HEK293 (cell line): ENCODE measurements around the gene ZNF318.

ENCODE experiments used
- BCL11A ChIP-seq: fragments of 450-650 bp; formaldehyde crosslinking; IDR thresholded peaks from 2 replicates; pipeline ENCODE4 v1.5.1; 2016; ENCODE audit warnings: low read depth, missing biosample characterization, missing genetic modification characterization
- CTCF ChIP-seq: fragments of 450-650 bp; formaldehyde crosslinking; IDR thresholded peaks from 2 replicates; pipeline ENCODE4 v1.5.1; 2016; ENCODE audit warnings: missing biosample characterization, missing genetic modification characterization
- KLF1 ChIP-seq: fragments of 450-650 bp; formaldehyde crosslinking; IDR thresholded peaks from 2 replicates; pipeline ENCODE4 v1.5.1; 2016; ENCODE audit warnings: missing biosample characterization, missing genetic modification characterization
- KLF9 ChIP-seq: fragments of 450-650 bp; formaldehyde crosslinking; IDR thresholded peaks from 2 replicates; pipeline ENCODE4 v1.5.1; 2016; ENCODE audit warnings: missing biosample characterization, missing genetic modification characterization, low read depth
- OSR2 ChIP-seq: fragments of 450-650 bp; formaldehyde crosslinking; IDR thresholded peaks from 2 replicates; pipeline ENCODE4 v1.5.1; 2016; ENCODE audit warnings: missing biosample characterization, missing genetic modification characterization
- ZNF112 ChIP-seq: fragments of 450-650 bp; formaldehyde crosslinking; IDR thresholded peaks from 2 replicates; pipeline ENCODE4 v1.5.0; 2017; ENCODE audit warnings: missing biosample characterization, missing genetic modification characterization
- ZNF18 ChIP-seq: fragments of 450-650 bp; formaldehyde crosslinking; IDR thresholded peaks from 2 replicates; pipeline ENCODE4 v1.5.1; 2016; ENCODE audit warnings: missing biosample characterization, missing genetic modification characterization
- ZNF24 ChIP-seq: fragments of 450-650 bp; formaldehyde crosslinking; IDR thresholded peaks from 2 replicates; pipeline ENCODE4 v1.5.1; 2016; ENCODE audit warnings: missing biosample characterization, missing genetic modification characterization
- ZNF48 ChIP-seq: fragments of 450-650 bp; formaldehyde crosslinking; IDR thresholded peaks from 2 replicates; pipeline ENCODE4 v1.5.1; 2016; ENCODE audit warnings: missing biosample characterization, missing genetic modification characterization
- ZNF639 ChIP-seq: fragments of 450-650 bp; formaldehyde crosslinking; IDR thresholded peaks from 2 replicates; pipeline ENCODE4 v1.5.1; 2016; ENCODE audit warnings: missing biosample characterization, missing genetic modification characterization
- ZNF768 ChIP-seq: fragments of 450-650 bp; formaldehyde crosslinking; IDR thresholded peaks from 2 replicates; pipeline ENCODE4 v1.5.1; 2018; ENCODE audit warnings: missing biosample characterization, mild to moderate bottlenecking, missing genetic modification characterization
- ZSCAN18 ChIP-seq: fragments of 450-650 bp; formaldehyde crosslinking; IDR thresholded peaks from 2 replicates; pipeline ENCODE4 v1.5.1; 2016; ENCODE audit warnings: missing biosample characterization, missing genetic modification characterization

- no peak for TF ChIP-seq ZNF24 (tag by site-specific recombination)
- no peak for TF ChIP-seq ZNF112 (tag by site-specific recombination)
- TF ChIP-seq KLF9 (tag by site-specific recombination), result no peak
- no peak for TF ChIP-seq ZNF48 (tag by site-specific recombination)
- TF ChIP-seq CTCF (tag by site-specific recombination), result no peak
- no peak for TF ChIP-seq OSR2 (tag by site-specific recombination)
- TF ChIP-seq BCL11A (tag by site-specific recombination), result no peak
- TF ChIP-seq ZNF768 (tag by site-specific recombination), result no peak
- no peak for TF ChIP-seq ZSCAN18 (tag by site-specific recombination)
- no peak for TF ChIP-seq KLF1 (tag by site-specific recombination)
- no peak for TF ChIP-seq ZNF639
- TF ChIP-seq ZNF18 (tag by site-specific recombination), result no peak
Observed at GRCh38 chr6:43306086-43306485, 63.4 kb downstream of the ZNF318 start.
